ENCODE data around the gene PAQR4.
"Not testable (repeated sequence)": the region's sequence is repeated elsewhere in the genome, so short reads cannot be mapped to it uniquely, and the experiment has no call there.

Gene PAQR4

DNA sequence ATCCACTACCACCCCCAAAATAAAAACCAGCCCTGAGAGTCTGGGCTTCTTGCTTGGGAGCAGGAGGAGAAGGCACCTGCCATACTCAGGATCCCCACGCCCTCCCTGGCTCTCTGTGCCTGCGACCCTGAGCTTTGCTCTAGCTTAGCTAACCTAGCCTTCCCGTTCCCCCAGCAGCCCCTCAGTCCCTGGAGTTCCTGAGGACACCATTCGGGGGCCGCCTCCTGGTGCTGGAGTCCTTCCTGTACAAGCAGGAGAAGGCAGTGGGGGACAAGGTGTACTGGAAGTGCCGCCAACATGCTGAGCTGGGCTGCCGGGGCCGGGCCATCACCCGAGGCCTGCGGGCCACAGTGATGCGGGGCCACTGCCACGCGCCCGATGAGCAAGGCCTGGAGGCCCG is 38.9 kb upstream of the PAQR4 start:
- Histone ChIP-seq H3K9me3 (replicated peaks; ENCODE audit: low read length) (no peaks in the 10 kb centered on the region), H3K9ac (ENCODE audit: low read depth, low read length) (no peak overlapping the region), H3K4me1 (ENCODE audit: control insufficient read depth, insufficient read depth, low read length) (peaks cover 4% of the 10 kb centered on the region), H3K36me3 (ENCODE audit: insufficient read depth, low read length) (peaks cover 27% of the 10 kb centered on the region), H3K4me3 (ENCODE audit: low read length) (no peak overlapping the region), H3K27me3 (ENCODE audit: control insufficient read depth, insufficient read depth, low read length) (no peaks in the 10 kb centered on the region), H3K4me2 (ENCODE audit: low read length) (no peak overlapping the region)

DNA sequence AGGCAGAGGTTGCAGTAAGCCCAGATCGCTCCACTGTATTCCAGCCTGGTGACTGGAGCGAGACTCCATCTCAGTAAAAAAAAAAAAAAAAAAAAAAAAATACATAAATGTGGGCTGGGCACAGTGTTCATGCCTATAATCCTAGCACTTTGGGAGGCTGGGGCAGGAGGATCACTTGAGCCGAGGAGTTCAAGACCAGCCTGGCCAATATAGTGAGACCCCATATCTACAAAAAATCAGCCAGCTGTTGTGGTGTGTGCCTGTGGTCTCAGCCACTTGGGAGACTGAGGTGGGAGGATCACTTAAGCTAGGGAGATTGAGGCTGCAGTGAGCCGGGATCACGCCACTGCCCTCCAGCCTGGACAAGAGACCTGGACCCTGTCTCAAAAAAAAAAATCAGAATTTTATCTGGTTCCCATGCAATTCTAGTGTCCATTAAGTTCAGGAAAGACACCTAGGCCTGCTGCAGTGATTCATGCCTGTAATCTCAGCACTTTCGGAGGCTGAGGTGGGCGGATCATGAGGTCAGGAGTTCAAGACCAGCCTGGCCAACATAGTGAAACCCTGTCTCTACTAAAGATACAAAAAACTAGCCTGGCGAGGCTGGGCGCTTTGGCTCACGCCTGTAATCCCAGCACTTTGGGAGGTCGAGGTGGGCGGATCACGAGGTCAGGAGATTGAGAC is 37.8 kb upstream of the PAQR4 start:
- H3K4me3 ChIP-seq (ENCODE audit: low read length); H3K9ac ChIP-seq (ENCODE audit: low read depth, low read length); H3K4me1 ChIP-seq (ENCODE audit: control insufficient read depth, insufficient read depth, low read length); H3K27me3 ChIP-seq (ENCODE audit: control insufficient read depth, insufficient read depth, low read length); H3K4me2 ChIP-seq (ENCODE audit: low read length); H3K9me3 ChIP-seq (replicated peaks; ENCODE audit: low read length): not testable (repeated sequence)
- peaks cover 34% of the 10 kb centered on the region for H3K36me3 ChIP-seq (ENCODE audit: insufficient read depth, low read length)

DNA sequence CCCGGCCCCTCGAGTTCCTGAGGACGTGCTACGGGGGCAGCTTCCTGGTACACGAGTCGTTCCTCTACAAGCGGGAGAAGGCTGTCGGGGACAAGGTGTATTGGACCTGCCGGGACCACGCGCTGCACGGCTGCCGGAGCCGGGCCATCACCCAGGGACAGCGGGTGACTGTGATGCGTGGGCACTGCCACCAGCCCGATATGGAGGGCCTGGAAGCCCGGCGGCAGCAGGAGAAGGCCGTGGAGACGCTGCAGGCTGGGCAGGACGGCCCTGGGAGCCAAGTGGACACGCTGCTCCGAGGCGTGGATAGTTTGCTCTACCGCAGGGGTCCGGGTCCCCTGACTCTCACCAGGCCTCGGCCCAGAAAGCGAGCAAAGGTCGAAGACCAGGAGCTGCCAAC is 36.0 kb upstream of the PAQR4 start:
- peaks cover 50% of the 10 kb centered on the region for H3K36me3 ChIP-seq (ENCODE audit: insufficient read depth, low read length)
- H3K9me3 ChIP-seq (replicated peaks; ENCODE audit: low read length) = no peaks in the 10 kb centered on the region
- H3K4me2 ChIP-seq (ENCODE audit: low read length) = no peak overlapping the region
- no peaks in the 10 kb centered on the region for H3K27me3 ChIP-seq (ENCODE audit: control insufficient read depth, insufficient read depth, low read length)
- H3K9ac ChIP-seq (ENCODE audit: low read depth, low read length) = no peak overlapping the region
- H3K4me1 ChIP-seq (ENCODE audit: control insufficient read depth, insufficient read depth, low read length) = no peaks in the 10 kb centered on the region
- no peak overlapping the region for H3K4me3 ChIP-seq (ENCODE audit: low read length)

DNA sequence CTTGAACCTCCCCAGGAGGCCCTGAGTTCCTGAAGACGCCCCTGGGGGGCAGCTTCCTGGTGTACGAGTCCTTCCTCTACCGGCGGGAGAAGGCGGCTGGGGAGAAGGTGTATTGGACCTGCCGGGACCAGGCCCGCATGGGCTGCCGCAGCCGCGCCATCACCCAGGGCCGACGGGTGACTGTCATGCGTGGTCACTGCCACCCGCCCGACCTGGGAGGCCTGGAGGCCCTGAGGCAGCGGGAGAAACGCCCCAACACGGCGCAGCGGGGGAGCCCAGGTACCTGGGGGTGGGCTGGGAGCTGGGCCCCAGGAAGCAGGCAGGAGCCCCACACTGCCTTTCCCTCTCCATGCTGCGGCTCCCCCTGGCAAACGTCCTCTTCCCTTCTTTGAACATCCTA is 35.4 kb upstream of the PAQR4 start:
- Histone ChIP-seq H3K27me3 (ENCODE audit: control insufficient read depth, insufficient read depth, low read length) (no peaks in the 10 kb centered on the region), H3K9ac (ENCODE audit: low read depth, low read length) (no peak overlapping the region), H3K4me2 (ENCODE audit: low read length) (no peak overlapping the region), H3K36me3 (ENCODE audit: insufficient read depth, low read length) (peaks cover 52% of the 10 kb centered on the region), H3K4me3 (ENCODE audit: low read length) (no peak overlapping the region), H3K4me1 (ENCODE audit: control insufficient read depth, insufficient read depth, low read length) (no peaks in the 10 kb centered on the region), H3K9me3 (replicated peaks; ENCODE audit: low read length) (no peaks in the 10 kb centered on the region)

DNA sequence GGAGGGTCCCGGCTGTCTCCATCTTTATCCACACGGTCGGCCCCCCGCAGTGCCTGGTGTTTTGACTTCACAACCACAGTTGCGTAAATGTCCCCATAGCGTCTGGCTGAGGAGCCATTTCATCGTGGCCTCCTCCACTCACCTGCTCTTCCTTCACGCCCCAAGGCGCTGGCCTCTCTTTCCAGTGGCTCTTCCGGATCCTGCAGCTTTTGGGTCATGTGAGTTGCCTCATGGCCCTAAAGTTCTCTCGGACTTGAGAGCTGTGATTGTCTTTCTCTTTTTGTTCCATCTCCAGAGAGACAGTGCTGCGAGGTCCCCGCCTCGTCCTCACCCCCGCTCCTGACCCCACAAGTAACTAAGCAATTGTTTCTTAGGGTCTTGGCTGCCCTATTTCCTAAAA is 34.7 kb upstream of the PAQR4 start:
- Histone ChIP-seq H3K36me3 (ENCODE audit: insufficient read depth, low read length) (peaks cover 52% of the 10 kb centered on the region), H3K4me1 (ENCODE audit: control insufficient read depth, insufficient read depth, low read length) (no peaks in the 10 kb centered on the region), H3K27me3 (ENCODE audit: control insufficient read depth, insufficient read depth, low read length) (no peaks in the 10 kb centered on the region), H3K4me2 (ENCODE audit: low read length) (no peak overlapping the region), H3K4me3 (ENCODE audit: low read length) (no peak overlapping the region), H3K9me3 (replicated peaks; ENCODE audit: low read length) (no peaks in the 10 kb centered on the region), H3K9ac (ENCODE audit: low read depth, low read length) (no peak overlapping the region)

DNA sequence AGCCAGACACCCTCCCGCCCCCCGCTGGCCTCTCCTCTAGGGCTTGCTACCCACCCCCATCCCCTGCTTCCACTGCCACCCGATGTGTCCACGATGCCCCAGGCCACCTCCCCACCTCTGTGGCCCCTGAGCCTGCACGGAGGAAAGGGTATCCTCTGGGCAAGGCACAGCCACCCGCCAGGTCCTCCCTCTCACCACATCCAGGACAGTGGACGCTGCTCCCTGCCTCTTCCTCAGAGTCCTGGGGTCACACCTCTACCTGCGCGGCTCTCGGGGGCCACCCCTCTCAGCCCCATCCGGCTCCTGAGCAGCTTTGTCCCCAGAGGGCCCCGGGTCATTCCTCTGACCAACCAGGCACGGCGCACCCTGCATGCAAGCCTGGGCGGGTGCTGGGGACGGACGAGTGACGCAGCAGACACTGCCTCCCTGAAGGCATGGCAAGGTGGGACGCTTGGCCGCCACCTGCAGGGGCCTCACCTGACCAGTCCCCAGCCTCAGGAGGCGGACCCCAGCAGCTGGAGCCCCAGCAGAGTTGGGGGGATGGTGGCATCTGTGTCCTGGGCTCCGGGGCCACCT is 32.6 kb upstream of the PAQR4 start:
- H3K9ac ChIP-seq (ENCODE audit: low read depth, low read length) = no peak overlapping the region
- no peaks in the 10 kb centered on the region for H3K4me1 ChIP-seq (ENCODE audit: control insufficient read depth, insufficient read depth, low read length)
- H3K36me3 ChIP-seq (ENCODE audit: insufficient read depth, low read length) = peaks cover 55% of the 10 kb centered on the region
- no peaks in the 10 kb centered on the region for H3K9me3 ChIP-seq (replicated peaks; ENCODE audit: low read length)
- no peak overlapping the region for H3K4me3 ChIP-seq (ENCODE audit: low read length)
- no peaks in the 10 kb centered on the region for H3K27me3 ChIP-seq (ENCODE audit: control insufficient read depth, insufficient read depth, low read length)
- no peak overlapping the region for H3K4me2 ChIP-seq (ENCODE audit: low read length)

DNA sequence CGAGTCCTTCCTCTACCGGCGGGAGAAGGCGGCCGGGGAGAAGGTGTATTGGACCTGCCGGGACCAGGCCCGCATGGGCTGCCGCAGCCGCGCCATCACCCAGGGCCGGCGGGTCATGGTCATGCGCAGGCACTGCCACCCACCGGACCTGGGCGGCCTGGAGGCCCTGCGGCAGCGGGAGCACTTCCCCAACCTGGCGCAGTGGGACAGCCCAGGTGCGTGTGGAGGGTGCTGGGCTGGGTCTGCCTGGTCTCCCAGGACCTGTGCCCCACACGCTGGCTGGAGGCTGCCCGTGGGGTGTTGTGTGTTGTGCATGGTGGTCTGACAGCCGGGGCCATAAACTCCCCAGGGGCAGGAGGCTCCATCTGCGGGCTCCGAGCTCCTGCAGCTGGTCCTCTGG is 32.0 kb upstream of the PAQR4 start:
- Histone ChIP-seq H3K4me3 (ENCODE audit: low read length) (no peak overlapping the region), H3K9ac (ENCODE audit: low read depth, low read length) (no peak overlapping the region), H3K27me3 (ENCODE audit: control insufficient read depth, insufficient read depth, low read length) (no peaks in the 10 kb centered on the region), H3K4me1 (ENCODE audit: control insufficient read depth, insufficient read depth, low read length) (no peaks in the 10 kb centered on the region), H3K36me3 (ENCODE audit: insufficient read depth, low read length) (peaks cover 56% of the 10 kb centered on the region), H3K9me3 (replicated peaks; ENCODE audit: low read length) (no peaks in the 10 kb centered on the region), H3K4me2 (ENCODE audit: low read length) (no peak overlapping the region)

DNA sequence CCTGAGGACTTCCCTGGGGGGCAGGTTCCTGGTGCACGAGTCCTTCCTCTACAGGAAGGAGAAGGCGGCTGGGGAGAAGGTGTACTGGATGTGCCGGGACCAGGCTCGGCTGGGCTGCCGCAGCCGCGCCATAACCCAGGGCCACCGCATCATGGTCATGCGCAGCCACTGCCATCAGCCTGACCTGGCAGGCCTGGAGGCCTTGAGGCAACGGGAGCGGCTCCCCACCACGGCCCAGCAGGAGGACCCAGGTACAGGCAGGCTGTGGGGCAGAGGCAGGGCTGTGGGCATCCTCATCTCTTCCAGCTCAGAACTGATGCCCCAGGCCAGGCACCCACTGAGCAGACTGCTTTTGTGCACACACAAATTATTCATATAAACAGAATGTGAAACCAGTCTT is 30.9 kb upstream of the PAQR4 start:
- Histone ChIP-seq H3K9me3 (replicated peaks; ENCODE audit: low read length) (no peaks in the 10 kb centered on the region), H3K4me2 (ENCODE audit: low read length) (no peak overlapping the region), H3K4me3 (ENCODE audit: low read length) (no peak overlapping the region), H3K27me3 (ENCODE audit: control insufficient read depth, insufficient read depth, low read length) (no peaks in the 10 kb centered on the region), H3K36me3 (ENCODE audit: insufficient read depth, low read length) (peaks cover 65% of the 10 kb centered on the region), H3K4me1 (ENCODE audit: control insufficient read depth, insufficient read depth, low read length) (no peaks in the 10 kb centered on the region), H3K9ac (ENCODE audit: low read depth, low read length) (no peak overlapping the region)

DNA sequence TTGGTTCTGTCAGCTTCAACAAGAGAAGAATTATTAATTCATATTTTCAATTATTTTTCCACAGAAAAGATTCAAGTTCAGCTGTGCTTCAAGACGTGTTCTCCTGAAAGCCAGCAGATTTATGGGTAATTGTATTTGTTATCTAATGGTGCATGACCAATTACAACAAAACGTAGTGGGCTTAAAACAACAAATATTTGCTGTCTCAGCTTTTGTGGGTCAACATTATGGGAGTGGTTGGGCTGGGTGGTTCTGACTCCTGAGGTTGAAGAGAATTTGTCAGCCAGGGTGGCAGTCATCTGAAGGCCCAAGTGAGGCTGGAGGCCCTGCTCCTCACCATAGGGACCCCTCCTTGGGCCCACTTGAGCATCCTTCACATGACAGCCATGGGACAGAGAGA is 29.2 kb upstream of the PAQR4 start:
- H3K36me3 ChIP-seq (ENCODE audit: insufficient read depth, low read length) = peaks cover 68% of the 10 kb centered on the region
- H3K27me3 ChIP-seq (ENCODE audit: control insufficient read depth, insufficient read depth, low read length) = no peaks in the 10 kb centered on the region
- no peak overlapping the region for H3K9ac ChIP-seq (ENCODE audit: low read depth, low read length)
- no peak overlapping the region for H3K4me2 ChIP-seq (ENCODE audit: low read length)
- H3K4me3 ChIP-seq (ENCODE audit: low read length) = no peak overlapping the region
- no peaks in the 10 kb centered on the region for H3K9me3 ChIP-seq (replicated peaks; ENCODE audit: low read length)
- H3K4me1 ChIP-seq (ENCODE audit: control insufficient read depth, insufficient read depth, low read length) = no peaks in the 10 kb centered on the region

DNA sequence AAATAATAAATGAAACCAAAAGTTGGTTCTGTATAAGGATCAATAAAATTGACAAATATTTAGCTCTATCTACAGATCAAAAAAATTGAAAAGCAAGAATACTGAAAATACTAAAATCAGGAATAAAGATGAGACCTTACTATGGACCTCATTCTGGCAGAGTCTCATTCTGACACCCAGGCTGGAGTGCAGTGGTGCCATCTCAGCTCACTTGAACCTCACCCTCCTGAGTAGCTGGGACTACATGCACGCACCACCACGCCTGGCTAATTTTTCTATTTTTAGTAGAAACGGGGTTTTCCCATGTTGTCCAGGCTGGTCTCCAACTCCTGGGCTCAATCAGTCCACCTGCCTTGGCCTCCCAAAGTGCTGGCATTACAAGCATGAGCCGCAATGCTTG is 27.1 kb upstream of the PAQR4 start:
- H3K27me3 ChIP-seq (ENCODE audit: control insufficient read depth, insufficient read depth, low read length) = no peaks in the 10 kb centered on the region
- H3K9ac ChIP-seq (ENCODE audit: low read depth, low read length) = no peak overlapping the region
- H3K4me3 ChIP-seq (ENCODE audit: low read length) = no peak overlapping the region
- no peaks in the 10 kb centered on the region for H3K9me3 ChIP-seq (replicated peaks; ENCODE audit: low read length)
- H3K4me1 ChIP-seq (ENCODE audit: control insufficient read depth, insufficient read depth, low read length) = no peaks in the 10 kb centered on the region
- H3K36me3 ChIP-seq (ENCODE audit: insufficient read depth, low read length) = peaks cover 59% of the 10 kb centered on the region
- no peak overlapping the region for H3K4me2 ChIP-seq (ENCODE audit: low read length)

DNA sequence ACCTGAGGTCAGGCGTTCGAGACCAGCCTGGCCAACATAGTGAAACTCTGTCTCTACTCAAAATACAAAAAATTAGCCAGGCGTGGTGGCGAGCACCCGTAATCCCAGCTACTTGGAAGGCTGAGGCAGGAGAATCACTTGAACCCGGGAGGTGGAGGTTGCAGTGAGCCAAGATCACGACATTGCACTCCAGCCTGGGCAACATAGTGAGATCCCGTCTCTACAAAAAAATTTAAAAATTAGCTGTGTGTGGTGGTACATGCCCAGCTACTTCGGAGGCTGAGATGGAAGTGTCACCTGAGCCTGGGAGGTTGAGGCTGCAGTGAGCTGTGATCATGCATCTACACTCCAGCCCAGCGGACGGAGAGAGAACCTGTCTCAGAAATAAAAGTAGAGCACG is 25.4 kb upstream of the PAQR4 start:
- H3K4me2 ChIP-seq (ENCODE audit: low read length); H3K4me1 ChIP-seq (ENCODE audit: control insufficient read depth, insufficient read depth, low read length); H3K27me3 ChIP-seq (ENCODE audit: control insufficient read depth, insufficient read depth, low read length); H3K9me3 ChIP-seq (replicated peaks; ENCODE audit: low read length); H3K9ac ChIP-seq (ENCODE audit: low read depth, low read length); H3K4me3 ChIP-seq (ENCODE audit: low read length): not testable (repeated sequence)
- peaks cover 51% of the 10 kb centered on the region for H3K36me3 ChIP-seq (ENCODE audit: insufficient read depth, low read length)

DNA sequence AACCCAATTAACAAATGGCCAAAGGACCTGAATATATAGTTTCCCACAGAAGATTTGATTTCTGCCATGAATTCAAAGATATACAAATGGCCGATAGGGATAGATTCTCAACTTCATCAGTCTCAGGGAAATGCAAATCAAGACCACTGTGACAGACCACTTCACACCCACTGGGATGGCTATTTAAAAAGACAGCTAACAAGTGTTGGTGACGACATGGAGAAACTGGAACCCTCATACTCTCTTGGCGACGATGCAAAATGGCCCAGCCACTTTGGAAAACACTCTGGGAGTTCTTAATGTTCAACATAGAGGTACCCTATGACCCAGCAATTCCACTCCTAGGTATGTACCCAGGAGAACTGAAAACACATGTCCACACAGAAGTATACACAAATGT is 22.5 kb upstream of the PAQR4 start:
- H3K9me3 ChIP-seq (replicated peaks; ENCODE audit: low read length) = no peaks in the 10 kb centered on the region
- peaks cover 39% of the 10 kb centered on the region for H3K36me3 ChIP-seq (ENCODE audit: insufficient read depth, low read length)
- H3K4me2 ChIP-seq (ENCODE audit: low read length) = no peak overlapping the region

More for the DNA sequence above, 22.5 kb upstream of the PAQR4 start:
- no peak overlapping the region for H3K9ac ChIP-seq (ENCODE audit: low read depth, low read length)
- H3K27me3 ChIP-seq (ENCODE audit: control insufficient read depth, insufficient read depth, low read length) = no peaks in the 10 kb centered on the region
- no peaks in the 10 kb centered on the region for H3K4me1 ChIP-seq (ENCODE audit: control insufficient read depth, insufficient read depth, low read length)
- no peak overlapping the region for H3K4me3 ChIP-seq (ENCODE audit: low read length)
